ENCODE measurements around the gene ADAMTS9.

ADAMTS9 gene

DNA sequence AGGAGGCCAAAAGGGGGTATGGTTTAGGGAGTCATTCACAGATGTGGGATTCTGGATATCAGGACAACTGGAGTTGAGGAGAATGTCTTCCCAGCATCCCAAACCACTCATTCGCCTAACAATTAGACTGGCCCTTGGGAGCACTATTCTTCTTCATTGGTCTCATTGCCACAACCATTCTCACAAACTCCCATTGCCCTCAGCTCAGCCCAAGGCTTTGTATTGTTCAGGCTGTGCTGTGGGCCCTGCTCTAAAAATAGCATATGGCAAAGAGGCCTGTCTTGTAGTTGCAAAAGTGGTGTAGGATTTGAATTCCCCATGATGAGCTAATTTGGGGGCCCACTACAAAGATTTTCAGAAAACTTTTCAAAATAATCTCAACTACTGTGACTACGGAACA is 6.3 kb upstream of the ADAMTS9 start:
- no peak for TF ChIP-seq MYC (IDR thresholded peaks at IDR 0.05; ENCODE audit: low read depth, low read length)
- no peak for TF ChIP-seq POLR2A (IDR thresholded peaks at IDR 0.05; ENCODE audit: extremely low read depth, insufficient read length)
- TF ChIP-seq, protein P1, sequence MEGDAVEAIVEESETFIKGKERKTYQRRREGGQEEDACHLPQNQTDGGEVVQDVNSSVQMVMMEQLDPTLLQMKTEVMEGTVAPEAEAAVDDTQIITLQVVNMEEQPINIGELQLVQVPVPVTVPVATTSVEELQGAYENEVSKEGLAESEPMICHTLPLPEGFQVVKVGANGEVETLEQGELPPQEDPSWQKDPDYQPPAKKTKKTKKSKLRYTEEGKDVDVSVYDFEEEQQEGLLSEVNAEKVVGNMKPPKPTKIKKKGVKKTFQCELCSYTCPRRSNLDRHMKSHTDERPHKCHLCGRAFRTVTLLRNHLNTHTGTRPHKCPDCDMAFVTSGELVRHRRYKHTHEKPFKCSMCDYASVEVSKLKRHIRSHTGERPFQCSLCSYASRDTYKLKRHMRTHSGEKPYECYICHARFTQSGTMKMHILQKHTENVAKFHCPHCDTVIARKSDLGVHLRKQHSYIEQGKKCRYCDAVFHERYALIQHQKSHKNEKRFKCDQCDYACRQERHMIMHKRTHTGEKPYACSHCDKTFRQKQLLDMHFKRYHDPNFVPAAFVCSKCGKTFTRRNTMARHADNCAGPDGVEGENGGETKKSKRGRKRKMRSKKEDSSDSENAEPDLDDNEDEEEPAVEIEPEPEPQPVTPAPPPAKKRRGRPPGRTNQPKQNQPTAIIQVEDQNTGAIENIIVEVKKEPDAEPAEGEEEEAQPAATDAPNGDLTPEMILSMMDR (IDR thresholded peaks at IDR 0.05; ENCODE audit: low read depth, low read length) = no peak
- TF ChIP-seq, protein P2, sequence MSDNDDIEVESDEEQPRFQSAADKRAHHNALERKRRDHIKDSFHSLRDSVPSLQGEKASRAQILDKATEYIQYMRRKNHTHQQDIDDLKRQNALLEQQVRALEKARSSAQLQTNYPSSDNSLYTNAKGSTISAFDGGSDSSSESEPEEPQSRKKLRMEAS (IDR thresholded peaks at IDR 0.05; ENCODE audit: low read depth, low read length) = no peak
- no peak overlapping the region for H3K4me3 ChIP-seq (ENCODE audit: low read depth, low read length)
- DNase-seq (ENCODE audit: low read depth) = no peak

DNA sequence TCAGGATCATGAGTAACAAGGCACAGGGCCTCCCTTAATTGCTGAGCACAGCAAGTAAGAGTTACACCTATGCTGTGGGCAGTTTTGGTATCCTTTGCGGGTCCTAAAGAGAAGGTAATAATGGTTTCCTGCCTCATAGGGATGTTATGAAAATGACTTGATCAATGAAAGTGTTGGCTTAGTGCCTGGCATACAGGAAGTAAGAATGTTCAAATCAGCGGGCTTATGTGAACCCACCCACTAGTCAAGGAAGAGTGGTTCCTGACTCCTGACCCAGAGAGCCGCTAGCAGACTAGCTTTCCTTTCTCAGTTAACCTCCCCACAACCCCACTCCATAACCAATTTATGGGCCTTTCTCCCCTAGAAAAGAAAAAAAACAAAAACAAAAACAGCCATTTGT is 5.2 kb upstream of the ADAMTS9 start:
- H3K4me3 ChIP-seq (ENCODE audit: low read depth, low read length) = no peak overlapping the region
- TF ChIP-seq MYC (IDR thresholded peaks at IDR 0.05; ENCODE audit: low read depth, low read length) = no peak
- no peak for TF ChIP-seq POLR2A (IDR thresholded peaks at IDR 0.05; ENCODE audit: extremely low read depth, insufficient read length)
- TF ChIP-seq, protein P2 (IDR thresholded peaks at IDR 0.05; ENCODE audit: low read depth, low read length) = no peak
- TF ChIP-seq, protein P1 (IDR thresholded peaks at IDR 0.05; ENCODE audit: low read depth, low read length) = no peak
- DNase-seq (ENCODE audit: low read depth) = no peak

DNA sequence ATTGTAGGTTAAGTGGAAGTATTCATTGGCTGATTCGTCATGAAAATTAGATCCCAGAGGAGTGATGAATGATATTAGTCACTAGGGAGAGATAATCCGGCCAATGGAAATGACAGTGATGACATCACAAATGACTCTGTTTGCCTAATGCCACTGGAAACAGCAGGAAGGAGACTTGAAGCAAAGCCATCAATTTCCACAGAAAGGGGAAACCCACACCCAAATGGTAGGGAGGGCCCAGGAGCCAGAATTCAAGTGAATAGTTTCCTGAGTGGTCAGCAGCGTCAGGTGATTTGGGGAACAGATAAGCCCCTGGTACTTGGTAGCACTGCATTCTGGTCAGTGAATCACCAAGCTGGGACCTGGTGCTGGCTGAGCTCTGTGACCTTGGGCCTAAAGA is 3.3 kb upstream of the ADAMTS9 start:
- no peak for DNase-seq (ENCODE audit: low read depth)
- H3K4me3 ChIP-seq (ENCODE audit: low read depth, low read length) = no peak overlapping the region
- TF ChIP-seq MYC (IDR thresholded peaks at IDR 0.05; ENCODE audit: low read depth, low read length) (no peak), POLR2A (IDR thresholded peaks at IDR 0.05; ENCODE audit: extremely low read depth, insufficient read length) (no peak)
- TF ChIP-seq, protein P2 (IDR thresholded peaks at IDR 0.05; ENCODE audit: low read depth, low read length) = no peak
- TF ChIP-seq, protein P1 (IDR thresholded peaks at IDR 0.05; ENCODE audit: low read depth, low read length) = no peak

DNA sequence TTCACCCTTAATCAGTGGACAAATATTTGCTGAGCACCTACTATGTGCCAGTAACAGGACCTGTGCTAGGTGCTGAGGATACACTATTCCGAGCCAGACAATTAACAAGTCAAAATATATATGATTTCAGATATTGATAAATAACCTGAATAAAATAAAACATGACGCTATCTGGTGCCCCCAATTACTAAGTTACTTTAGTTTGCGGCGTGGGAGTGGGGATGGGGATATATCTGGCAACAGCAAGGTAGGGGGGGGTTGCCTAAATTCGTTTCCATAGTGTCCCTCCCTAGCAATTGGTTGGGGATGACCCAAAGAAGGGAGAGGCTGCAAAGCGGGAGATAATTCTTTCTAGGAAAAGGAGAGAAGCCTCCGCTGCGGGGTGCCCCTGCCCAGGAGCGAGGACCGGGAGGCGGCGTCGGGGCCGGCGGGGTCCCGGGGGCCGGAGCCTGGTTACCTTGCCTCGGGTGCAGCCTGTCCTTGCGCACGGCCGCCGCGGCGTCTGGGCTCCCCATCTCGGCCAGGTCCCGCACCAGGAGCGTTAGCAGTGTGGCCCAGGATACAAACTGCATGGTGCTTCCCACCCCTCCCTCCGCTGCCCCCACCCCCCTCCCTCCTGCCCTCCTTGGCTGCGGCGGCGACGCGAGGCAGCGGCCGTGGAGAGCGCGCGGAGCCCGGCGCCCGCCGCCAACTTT is 567 bp downstream of the ADAMTS9 start:
- DNase-seq (ENCODE audit: low read depth) = no peak
- TF ChIP-seq MYC (IDR thresholded peaks at IDR 0.05; ENCODE audit: low read depth, low read length) (no peak), POLR2A (IDR thresholded peaks at IDR 0.05; ENCODE audit: extremely low read depth, insufficient read length) (no peak)
- TF ChIP-seq, protein P1 (IDR thresholded peaks at IDR 0.05; ENCODE audit: low read depth, low read length) = no peak
- TF ChIP-seq, protein P2 (IDR thresholded peaks at IDR 0.05; ENCODE audit: low read depth, low read length) = no peak
- no peak overlapping the region for H3K4me3 ChIP-seq (ENCODE audit: low read depth, low read length)

DNA sequence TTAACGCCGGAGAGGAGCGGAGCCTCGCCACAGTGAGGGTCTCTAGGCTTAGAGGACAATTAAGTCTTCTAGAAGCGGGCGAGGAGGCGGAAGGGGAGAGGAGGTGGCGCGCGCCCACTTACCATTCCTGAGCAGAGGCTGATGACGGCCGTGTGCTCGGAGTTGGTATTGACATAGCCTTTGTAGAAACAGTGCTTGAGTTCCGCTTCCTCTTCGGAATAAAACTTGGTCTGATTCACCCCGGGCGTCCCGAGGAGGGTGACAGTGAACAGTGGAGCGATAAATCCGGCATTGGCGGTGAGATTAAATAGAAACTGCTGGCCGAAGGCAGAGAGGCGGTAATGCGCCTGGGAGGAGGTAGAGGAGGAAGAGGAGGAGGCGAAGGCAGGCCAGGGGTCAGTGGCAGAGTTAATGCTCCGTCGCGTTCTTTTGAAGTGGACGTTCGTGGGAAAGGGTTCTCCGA is 1.3 kb downstream of the ADAMTS9 start:
- H3K4me3 ChIP-seq (ENCODE audit: low read depth, low read length) = no peak overlapping the region
- TF ChIP-seq, protein P2 (IDR thresholded peaks at IDR 0.05; ENCODE audit: low read depth, low read length) = no peak
- no peak for TF ChIP-seq MYC (IDR thresholded peaks at IDR 0.05; ENCODE audit: low read depth, low read length)
- TF ChIP-seq, protein P1 (IDR thresholded peaks at IDR 0.05; ENCODE audit: low read depth, low read length) = no peak
- no peak for TF ChIP-seq POLR2A (IDR thresholded peaks at IDR 0.05; ENCODE audit: extremely low read depth, insufficient read length)
- DNase-seq (ENCODE audit: low read depth) = no peak
